Testis (tissue), 3 donors: ENCODE results near the gene RSPH1. TPM values are rescaled to one million over a fixed set of nuclear protein-coding genes. Genes with fewer than 3 reads are reported as not detected.

ENCODE experiments used
- DNase-seq: peaks from one replicate; pipeline ENCODE4 v3.0.0-alpha.2; 2019
- H3K27ac ChIP-seq, 2 donors: fragments of 200-600 bp; sonication (generic); one replicate each; pipeline ENCODE4 v1.5.1; 2019
- H3K27me3 ChIP-seq: fragments of 200-600 bp; sonication (generic); one replicate; pipeline ENCODE4 v1.5.1; 2019
- H3K36me3 ChIP-seq: fragments of 200-600 bp; sonication (generic); one replicate; pipeline ENCODE4 v1.5.1; 2017; ENCODE audit warnings: low read depth; ENCODE audit errors: missing control alignments
- H3K4me1 ChIP-seq: fragments of 200-600 bp; sonication (generic); one replicate; pipeline ENCODE4 v1.5.1; 2019
- H3K4me3 ChIP-seq, 2 donors: fragments of 200-600 bp; sonication (generic); one replicate each; pipeline ENCODE4 v1.5.1; 2017 to 2019
- H3K9me3 ChIP-seq: fragments of 200-600 bp; sonication (generic); one replicate; pipeline ENCODE4 v1.5.1; 2017
- CTCF ChIP-seq, 3 experiments: fragments of 450-650 bp in 2 of 3; fragments of 200-600 bp in 1 of 3; sonication (generic) in 1 of 3; IDR thresholded peaks; one replicate each; pipeline ENCODE4 v1.5.1; 2016 to 2019; ENCODE audit warnings: antibody characterized with exemption in 3 of 3, mild to moderate bottlenecking in 2 of 3, moderate library complexity in 1 of 3
- POLR2A ChIP-seq: fragments of 450-650 bp; IDR thresholded peaks from one replicate; pipeline ENCODE4 v1.6.1; 2017; ENCODE audit warnings: antibody characterized with exemption, mild to moderate bottlenecking, moderate library complexity
- WGBS, 2 donors: methylation state at CpG; one replicate each; pipeline ENCODE4 v1.1.5; 2018; 5-methylcytosine and 5-hydroxymethylcytosine counted together
- intact Hi-C: fragments of 100-400 bp; cut with DNase I; formaldehyde crosslinking; loops from one replicate; pipeline ENCODE4 v1.15.1; 2023; ENCODE audit warnings: low total_unique reads
- polyA plus RNA-seq: library from polyadenylated mRNA; stranded (reverse); fragments of 350-450 nt; fragmentation: Illumina TruSeq; extraction: RNeasy Lipid Tissue Mini Kit (QIAGEN cat#74804); gene quantifications from one replicate; pipeline ENCODE4 v1.2.3, GENCODE V29; 2014; ENCODE audit warnings: low read depth, low replicate concordance; ENCODE audit not compliant: insufficient read depth
- total RNA-seq, 2 donors: library from RNA; depleted of rRNA; stranded (reverse); fragments of >200 nt; gene quantifications; one replicate each; pipeline ENCODE4 v1.2.3, GENCODE V29; 2016

RSPH1 gene
- total and polyA plus RNA-seq, 3 donors from 2014 or later, result 10.4 to 59.6 (median 20.8) TPM

GRCh38 chr21:42447732-42448131 lies 48.3 kb downstream of the RSPH1 start:
- H3K9me3 ChIP-seq, result no peaks in the 10 kb centered on the region
- intact Hi-C loops, result no loop called here
- no peaks in the 10 kb centered on the region for H3K4me1 ChIP-seq
- no peak for TF ChIP-seq POLR2A
- TF ChIP-seq CTCF (IDR thresholded peaks at IDR 0.05), result no peak
- H3K27ac ChIP-seq, result no peak overlapping the region
- H3K36me3 ChIP-seq, result no peaks in the 10 kb centered on the region
- H3K4me3 ChIP-seq, result no peak overlapping the region
- DNase-seq, result no peak
- no peaks in the 10 kb centered on the region for H3K27me3 ChIP-seq
- WGBS, 2 donors, result 90% methylated on average over 10 of the region's 10 CpGs

- H3K36me3 ChIP-seq, result no peaks in the 10 kb centered on the region
- H3K27ac ChIP-seq, result no peak overlapping the region
- no peak for DNase-seq
- H3K9me3 ChIP-seq, result no peaks in the 10 kb centered on the region
- H3K27me3 ChIP-seq, result no peaks in the 10 kb centered on the region
- intact Hi-C loops, result no loop called here
- no peaks in the 10 kb centered on the region for H3K4me1 ChIP-seq
- 81 to 83% methylated on average over 14 of the region's 14 CpGs for WGBS, 2 donors
- TF ChIP-seq POLR2A (no peak), CTCF (IDR thresholded peaks at IDR 0.05) (no peak)
- no peak overlapping the region for H3K4me3 ChIP-seq
Observed at GRCh38 chr21:42447182-42447581, 48.8 kb downstream of the RSPH1 start.

- no peaks in the 10 kb centered on the region for H3K27me3 ChIP-seq
- no peaks in the 10 kb centered on the region for H3K36me3 ChIP-seq
- intact Hi-C loops, result no loop called here
- TF ChIP-seq POLR2A, result no peak
- TF ChIP-seq CTCF (IDR thresholded peaks at IDR 0.05), result no peak
- no peaks in the 10 kb centered on the region for H3K4me1 ChIP-seq
- H3K9me3 ChIP-seq, result no peaks in the 10 kb centered on the region
- DNase-seq, result no peak
- no peak overlapping the region for H3K27ac ChIP-seq
- no peak overlapping the region for H3K4me3 ChIP-seq
- 93 to 100% methylated on average over 3 to 4 of the region's 4 CpGs for WGBS, 2 donors
Observed at GRCh38 chr21:42446531-42446930, 49.5 kb downstream of the RSPH1 start.

- Histone ChIP-seq H3K36me3 (no peaks in the 10 kb centered on the region), H3K27ac (no peak overlapping the region), H3K4me3 (no peak overlapping the region), H3K9me3 (no peaks in the 10 kb centered on the region), H3K4me1 (no peaks in the 10 kb centered on the region), H3K27me3 (no peaks in the 10 kb centered on the region)
- DNase-seq, result no peak
- intact Hi-C loops, result no loop called here
- no peak for TF ChIP-seq CTCF (IDR thresholded peaks at IDR 0.05)
- TF ChIP-seq POLR2A, result no peak
- 80 to 93% methylated on average over 3 to 7 of the region's 7 CpGs for WGBS, 2 donors
Observed at GRCh38 chr21:42445311-42445710, 50.7 kb downstream of the RSPH1 start.

- 88 to 91% methylated on average over 10 of the region's 10 CpGs for WGBS, 2 donors
- no peak overlapping the region for H3K27ac ChIP-seq
- no peaks in the 10 kb centered on the region for H3K4me1 ChIP-seq
- H3K9me3 ChIP-seq, result no peaks in the 10 kb centered on the region
- DNase-seq, result no peak
- no peaks in the 10 kb centered on the region for H3K27me3 ChIP-seq
- intact Hi-C loops, result no loop called here
- H3K4me3 ChIP-seq, result no peak overlapping the region
- TF ChIP-seq POLR2A (no peak), CTCF (IDR thresholded peaks at IDR 0.05) (no peak)
- H3K36me3 ChIP-seq, result no peaks in the 10 kb centered on the region
Observed at GRCh38 chr21:42444745-42445059, 51.3 kb downstream of the RSPH1 start.
